DMS79 (cell line): Measurements from ENCODE around the gene LMOD2.

Experiments used
- DNase-seq: peaks from one replicate; lab custom pipeline; 2025; lab: John Stamatoyannopoulos, UW

Gene LMOD2

DNA sequence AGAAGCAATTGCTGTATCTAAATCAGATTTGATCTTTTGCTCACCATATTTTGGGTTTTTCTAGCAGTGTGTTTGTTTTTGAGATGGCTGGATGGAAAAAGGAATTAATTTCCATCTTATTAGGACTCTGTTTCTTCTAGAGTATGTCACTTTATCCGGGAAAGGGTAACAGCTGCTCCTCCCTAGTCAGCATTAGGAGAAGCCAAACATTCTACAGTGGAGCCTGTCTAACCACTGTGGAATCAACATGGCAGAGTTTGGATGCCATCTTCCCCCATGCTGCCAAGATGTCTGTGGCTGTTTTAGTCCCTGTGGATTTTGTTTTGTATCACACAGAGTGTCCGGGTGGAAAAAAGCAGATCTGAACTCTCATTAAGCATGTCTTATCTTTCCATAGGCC is 16.0 kb upstream of the LMOD2 start:
- no peak for DNase-seq

DNA sequence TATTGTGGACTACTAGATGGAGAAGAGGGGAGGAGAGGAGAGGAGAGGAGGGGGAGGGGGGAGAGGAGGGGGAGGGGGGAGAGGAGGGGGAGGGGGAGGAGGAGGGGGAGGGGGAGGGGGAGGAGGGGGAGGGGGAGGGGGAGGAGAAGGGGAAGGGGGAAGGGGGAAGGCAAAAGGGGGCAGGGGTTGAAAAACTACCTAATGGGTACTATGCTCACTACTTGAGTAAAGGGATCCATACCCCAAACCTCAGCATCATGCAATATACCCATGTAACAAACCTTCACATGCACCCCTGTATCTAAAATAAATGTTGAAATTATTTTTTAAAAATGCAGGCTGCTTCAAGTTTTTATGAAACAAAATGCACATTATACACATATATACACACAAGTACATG is 15.1 kb upstream of the LMOD2 start:
- no peak for DNase-seq

DNA sequence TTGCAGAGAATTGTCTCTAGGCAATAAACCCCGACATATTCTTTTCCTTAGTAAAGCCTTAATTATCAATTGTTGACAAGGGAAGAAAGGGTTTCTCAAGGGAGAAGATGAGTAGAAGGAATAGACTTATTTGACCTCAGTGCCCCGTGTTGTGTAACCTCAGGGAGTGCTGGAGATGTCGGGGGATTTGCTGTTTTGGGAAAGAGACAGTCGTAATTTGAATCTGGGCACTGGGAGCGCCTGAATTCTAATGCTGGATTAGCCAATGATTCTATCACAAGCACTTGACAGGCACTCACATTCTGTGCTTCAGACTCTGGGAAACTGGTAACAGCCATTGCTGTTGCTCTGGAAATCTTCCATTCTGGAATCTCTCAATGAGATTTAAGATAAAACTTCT is 13.8 kb upstream of the LMOD2 start:
- no peak for DNase-seq

DNA sequence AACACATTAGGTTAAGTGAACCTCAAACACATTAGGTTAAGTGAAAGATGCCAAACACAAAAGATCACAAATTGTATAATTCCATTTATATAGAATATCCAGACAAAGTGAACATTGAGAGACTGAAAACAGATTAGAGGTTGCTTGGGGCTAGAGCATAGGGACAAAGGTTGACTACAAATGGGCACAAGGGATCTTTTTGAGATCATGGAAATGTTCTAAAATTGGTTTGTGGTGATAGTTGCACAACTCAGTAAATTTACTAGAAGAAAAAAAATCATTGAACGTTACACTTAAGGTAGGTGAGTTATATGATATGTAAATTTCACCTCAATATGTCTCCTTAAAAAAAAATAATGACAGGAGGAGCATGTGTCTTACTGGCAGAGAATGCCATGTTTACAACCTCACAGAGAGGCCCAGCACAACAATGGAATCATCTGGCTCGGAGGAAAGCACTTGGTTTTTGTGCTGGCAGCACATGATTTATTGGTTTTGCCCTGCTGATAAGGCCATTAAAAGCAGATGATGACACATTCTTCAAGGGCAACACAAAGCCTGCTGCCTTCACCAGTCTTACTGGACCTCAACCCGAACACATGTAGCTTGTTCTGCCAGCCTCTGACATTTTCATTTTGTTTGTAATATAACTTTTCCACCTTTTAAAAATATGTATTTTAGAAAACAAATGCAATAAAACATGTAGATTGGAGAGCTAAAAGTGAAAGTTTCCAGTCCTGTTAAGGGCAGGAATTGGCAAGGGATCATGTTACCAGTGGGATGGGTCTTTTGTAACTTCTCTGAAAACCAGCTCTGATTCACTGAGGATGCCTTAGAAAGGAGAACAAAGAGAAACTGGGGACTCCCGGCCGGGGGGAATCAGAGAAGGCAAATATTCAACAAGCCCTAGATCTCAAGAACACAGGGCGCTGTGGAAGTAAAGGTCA is 11.9 kb upstream of the LMOD2 start:
- no peak for DNase-seq

DNA sequence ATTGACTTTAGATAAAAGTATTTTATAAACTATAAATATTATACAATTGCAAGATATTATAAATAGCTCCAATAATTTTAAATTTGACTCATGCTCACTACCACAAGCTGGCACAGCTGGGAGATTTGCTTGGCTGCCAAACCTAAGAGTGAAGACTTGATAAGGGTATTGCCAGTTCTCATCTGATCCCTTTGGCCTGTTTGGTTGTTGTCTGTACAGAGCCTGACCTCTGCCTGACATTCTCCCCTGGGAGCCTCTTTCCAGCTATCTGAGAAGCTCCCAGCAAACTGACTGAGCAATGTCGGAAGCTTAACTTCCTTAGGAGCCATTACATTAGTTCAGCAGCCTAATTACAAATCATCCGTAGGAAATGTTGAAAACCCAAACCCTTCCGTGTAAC is 10.2 kb upstream of the LMOD2 start:
- no peak for DNase-seq

DNA sequence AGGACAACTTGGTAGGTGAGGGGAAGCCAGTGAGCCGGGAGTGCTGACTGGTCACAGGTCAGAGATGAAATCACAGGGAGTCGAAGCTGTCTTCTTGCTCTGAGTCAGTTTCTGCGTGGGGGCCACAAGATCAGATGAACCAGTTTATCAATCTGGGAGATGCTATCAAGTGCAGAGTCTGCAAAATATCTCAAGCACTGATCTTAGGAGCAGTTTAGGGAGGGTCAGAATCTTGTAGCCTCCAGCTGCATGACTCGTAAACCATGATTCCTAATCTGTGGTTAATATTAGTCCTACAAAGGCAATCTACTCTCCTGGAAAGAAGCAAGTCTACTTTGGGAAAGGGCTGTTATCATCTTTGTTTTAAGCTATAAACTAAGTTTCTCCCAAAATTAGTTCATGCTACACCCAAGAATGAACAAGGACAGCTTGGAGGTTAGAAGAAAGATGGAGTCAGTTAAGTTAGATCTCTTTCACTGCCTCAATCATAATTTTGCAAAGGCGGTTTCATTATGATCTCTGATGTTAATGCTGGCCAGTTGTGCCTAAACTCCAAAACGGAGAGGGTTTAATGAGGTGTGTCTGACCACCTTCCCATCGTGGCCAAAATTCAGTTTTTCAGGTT is 8.4 kb upstream of the LMOD2 start:
- DNase-seq: no peak

DNA sequence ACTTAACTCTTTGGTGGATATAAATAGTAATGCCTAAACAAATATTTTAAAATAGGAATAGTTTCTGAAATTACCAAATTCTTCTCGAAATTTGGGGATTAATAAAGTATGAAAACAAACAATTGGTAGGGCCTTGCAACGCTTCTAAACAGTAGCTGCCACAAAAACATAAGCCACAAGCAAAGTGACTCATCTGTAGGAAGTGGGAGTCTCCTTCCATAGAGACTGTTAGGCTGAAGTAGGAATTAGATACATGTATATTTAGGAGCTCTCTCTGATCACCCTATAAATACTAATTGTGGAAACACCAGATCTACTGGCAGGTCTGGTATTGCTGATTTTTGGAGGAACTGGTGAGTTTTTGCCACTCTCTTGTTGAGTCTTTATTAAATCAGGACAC is 5.7 kb upstream of the LMOD2 start:
- no peak for DNase-seq

DNA sequence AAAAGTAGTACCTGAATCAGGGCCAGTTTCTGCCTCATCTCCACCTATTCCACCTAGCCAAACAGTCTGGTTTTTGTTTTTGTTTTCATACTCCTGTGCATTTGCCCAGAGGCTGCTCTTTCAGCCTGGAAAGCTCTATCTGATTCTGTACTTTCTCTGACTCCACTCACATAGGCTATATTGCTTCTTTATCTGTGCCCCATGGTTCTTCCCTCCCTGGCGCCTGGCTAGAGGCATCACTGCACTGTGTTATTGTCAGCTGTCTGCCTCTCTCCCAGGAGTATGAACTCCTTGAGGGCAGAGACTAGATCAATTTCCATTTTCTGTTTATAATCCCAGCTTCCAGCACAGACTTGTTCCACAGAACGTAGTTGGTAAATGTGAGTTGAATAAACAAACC is 5.1 kb upstream of the LMOD2 start:
- DNase-seq: no peak

DNA sequence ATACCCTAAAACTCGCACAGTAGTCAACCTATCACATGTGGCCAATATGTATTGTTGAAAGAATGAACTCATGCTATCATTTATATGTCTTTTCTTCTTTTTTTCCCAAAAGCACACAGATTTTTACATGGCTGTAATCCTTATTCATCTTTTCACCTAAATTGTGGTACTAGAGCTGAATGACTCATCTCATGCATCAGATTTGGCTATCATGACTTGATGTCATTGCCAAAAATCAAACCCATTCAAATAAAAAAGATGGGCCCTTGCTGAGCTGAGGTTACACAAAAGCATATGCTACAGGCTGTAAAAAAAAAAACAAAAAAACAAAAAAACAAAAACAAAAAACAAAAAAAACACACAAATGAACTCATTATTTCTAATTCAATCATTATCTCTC is 3.3 kb upstream of the LMOD2 start:
- DNase-seq: no peak

DNA sequence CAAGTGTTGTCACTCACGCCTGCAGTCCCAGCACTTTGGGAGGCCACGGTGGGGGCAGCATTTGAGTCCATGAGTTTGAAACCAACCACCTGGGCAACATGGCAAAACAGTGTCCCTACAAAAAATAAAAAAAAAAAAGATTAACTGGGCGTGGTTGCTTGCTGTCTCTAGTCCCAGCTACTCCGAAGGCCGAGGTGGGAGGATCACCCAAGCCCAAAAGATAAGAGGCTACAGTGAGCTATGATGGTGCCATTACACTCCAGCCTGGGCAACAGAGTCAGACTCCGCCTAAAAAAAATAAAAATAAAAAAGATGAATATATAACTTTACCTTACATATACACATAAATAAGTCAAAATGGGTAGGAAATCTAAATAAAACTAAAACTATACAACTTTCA is 2.5 kb upstream of the LMOD2 start:
- DNase-seq: no peak

DNA sequence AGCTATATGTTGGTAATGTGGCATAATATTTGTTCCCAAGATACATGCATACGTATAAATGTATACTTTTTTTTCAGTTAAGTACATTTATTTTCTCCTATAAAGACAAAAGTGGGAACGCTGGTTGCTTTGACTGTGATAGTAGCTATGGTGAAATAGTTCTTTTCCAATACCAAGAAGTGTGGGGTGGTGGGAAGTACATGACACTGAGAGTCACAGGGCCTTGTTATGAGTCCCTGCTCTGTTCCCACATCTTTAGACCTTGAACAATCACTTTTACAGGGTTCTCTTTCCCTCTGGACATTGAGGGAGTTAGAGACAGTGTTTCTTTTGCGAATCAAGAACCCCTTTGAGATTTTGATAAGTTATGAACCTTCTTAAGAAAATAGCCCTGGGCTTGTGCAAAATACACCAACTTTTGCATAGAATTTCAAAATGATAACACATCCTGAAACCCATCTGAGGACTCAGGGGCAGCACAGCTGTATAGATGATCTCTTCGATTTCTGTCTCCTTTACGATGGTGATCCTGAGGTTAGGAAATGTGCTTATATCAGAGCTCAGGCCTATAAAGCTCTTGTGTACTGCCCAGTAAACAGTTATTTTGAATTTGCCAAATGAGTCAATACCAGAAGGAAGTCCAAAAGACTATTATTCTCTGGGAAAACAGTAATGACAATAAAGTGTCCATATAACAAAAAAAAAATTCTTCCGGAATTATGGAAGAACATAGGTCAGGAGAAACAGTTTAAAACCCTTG is 1.1 kb downstream of the LMOD2 start:
- DNase-seq: no peak

DNA sequence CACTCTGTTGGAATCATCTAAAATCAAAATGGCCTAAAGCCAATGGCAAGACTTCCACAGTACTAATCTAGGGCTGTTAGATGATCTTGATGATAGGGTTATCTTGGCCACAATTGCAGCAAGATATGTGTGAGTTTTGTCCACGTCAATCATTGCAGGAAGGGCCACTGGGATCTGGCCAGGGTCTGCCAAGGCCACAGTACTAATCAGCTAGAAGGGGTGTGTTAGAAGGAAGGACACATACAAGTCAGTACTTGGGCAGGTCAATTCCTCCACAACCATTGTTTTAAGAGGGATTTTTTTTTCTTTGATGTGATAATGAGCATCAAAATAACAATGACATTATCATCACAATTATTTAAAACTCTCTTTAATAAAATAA is 1.6 kb downstream of the LMOD2 start:
- DNase-seq: no peak

DNA sequence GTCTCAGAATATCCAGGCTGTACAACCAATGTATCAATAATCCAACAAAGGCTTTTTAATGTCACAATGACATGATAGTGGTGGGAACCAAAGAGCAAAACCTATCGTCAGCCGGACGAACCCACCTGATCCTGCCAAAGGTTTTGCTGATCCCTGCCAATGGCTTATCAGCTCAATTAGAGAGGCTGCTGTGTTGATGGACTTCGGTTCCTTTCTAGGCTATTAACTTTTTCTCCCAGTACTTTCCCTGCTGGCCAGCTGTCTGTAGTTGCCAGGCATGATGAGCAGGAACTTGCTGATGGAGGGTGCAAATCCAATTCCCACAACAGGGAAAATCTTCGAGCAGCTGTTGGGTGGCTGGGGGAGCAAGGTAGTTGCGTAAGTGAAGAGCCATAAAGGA is 2.4 kb downstream of the LMOD2 start:
- no peak for DNase-seq

DNA sequence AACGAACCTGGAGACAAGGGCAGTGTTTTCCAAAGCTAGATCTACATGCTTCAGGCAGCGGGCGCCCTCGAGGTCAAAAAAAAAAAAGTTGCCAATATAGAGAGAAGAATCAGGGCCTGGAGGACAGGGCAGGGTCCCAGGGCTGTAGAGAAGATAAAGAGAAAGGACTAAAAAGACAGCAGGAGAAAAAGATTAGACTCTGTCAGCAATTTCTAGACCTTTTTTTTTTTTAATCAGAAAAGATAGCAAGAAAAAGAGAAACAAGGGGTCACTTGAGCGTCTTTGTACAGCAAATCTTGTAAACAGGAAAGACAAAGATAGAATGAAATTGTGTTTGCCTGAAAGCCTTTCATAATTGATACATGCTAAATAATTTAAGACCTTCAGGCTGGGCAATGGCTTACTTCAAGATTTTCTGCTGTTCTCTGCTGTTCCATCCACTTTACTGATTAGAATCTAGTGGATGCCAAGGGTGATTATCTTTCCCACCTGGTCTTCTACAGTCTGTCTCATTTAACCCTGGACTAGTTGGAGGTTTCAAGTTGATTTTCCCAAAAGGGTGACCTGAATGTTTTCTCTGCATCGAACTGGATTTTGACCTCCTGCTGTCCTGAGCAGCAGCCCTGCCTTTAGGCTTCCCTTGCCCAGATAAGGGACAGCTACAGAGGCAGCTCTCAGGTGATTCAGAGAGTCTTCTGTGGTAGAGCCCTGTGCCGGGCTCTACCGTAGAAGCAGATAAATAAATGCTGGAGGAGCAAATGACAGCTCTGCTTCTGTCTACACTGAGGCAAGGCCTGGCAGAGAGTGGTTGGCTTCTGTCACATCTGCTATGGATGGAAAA is 5.1 kb downstream of the LMOD2 start:
- no peak for DNase-seq

DNA sequence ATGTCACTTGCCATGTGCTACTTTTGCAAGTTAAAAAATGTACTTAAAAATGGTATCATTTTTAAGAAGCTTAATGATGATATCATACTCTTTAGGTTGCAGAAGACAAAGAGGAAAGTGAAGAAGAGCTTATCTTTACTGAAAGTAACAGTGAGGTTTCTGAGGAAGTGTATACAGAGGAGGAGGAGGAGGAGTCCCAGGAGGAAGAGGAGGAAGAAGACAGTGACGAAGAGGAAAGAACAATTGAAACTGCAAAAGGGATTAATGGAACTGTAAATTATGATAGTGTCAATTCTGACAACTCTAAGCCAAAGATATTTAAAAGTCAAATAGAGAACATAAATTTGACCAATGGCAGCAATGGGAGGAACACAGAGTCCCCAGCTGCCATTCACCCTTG is 6.1 kb downstream of the LMOD2 start:
- DNase-seq: no peak

DNA sequence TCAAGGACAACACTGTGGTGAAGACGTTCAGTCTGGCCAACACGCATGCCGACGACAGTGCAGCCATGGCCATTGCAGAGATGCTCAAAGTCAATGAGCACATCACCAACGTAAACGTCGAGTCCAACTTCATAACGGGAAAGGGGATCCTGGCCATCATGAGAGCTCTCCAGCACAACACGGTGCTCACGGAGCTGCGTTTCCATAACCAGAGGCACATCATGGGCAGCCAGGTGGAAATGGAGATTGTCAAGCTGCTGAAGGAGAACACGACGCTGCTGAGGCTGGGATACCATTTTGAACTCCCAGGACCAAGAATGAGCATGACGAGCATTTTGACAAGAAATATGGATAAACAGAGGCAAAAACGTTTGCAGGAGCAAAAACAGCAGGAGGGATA is 6.6 kb downstream of the LMOD2 start:
- DNase-seq: no peak

DNA sequence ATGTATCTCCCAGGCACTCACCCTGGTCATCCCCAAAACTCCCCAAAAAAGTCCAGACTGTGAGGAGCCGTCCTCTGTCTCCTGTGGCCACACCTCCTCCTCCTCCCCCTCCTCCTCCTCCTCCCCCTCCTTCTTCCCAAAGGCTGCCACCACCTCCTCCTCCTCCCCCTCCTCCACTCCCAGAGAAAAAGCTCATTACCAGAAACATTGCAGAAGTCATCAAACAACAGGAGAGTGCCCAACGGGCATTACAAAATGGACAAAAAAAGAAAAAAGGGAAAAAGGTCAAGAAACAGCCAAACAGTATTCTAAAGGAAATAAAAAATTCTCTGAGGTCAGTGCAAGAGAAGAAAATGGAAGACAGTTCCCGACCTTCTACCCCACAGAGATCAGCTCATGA is 7.1 kb downstream of the LMOD2 start:
- DNase-seq: no peak

DNA sequence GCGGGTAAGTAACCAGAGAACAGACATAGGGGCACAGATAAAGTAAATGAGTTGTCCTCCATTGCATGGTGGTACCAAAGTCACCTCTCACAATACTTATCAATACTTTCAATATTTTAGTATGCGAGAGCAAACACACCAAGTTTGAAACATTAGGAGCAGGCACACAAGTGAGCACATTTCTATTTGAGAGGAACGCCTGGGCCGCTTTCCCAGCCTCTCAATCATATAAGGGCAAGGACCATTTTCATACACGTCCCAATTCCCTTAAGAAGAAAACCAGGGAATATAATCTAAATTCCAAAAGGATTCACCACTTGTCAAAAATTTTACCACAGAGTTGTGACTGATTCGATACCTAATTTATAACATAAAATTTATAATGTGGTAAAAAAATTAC is 7.5 kb downstream of the LMOD2 start:
- no peak for DNase-seq

DNA sequence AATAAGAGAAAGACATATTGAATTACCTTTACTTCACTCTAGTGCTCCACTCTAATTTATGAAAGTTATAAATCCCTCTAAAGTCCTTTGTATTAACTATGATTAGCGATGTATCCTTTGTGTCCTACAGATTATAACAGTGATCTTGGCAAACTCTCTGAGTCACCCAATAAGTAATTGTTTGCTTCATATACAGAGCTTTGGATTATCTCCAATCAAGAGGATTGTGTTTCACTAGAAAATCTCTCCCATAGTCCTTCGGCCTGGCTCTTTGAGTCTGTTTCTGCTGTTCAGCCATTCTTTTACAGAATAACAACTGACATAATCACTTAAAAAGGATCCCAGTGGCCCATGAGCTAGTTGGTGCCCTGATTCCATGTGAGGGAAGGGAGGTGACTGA is 9.5 kb downstream of the LMOD2 start:
- no peak for DNase-seq

DNA sequence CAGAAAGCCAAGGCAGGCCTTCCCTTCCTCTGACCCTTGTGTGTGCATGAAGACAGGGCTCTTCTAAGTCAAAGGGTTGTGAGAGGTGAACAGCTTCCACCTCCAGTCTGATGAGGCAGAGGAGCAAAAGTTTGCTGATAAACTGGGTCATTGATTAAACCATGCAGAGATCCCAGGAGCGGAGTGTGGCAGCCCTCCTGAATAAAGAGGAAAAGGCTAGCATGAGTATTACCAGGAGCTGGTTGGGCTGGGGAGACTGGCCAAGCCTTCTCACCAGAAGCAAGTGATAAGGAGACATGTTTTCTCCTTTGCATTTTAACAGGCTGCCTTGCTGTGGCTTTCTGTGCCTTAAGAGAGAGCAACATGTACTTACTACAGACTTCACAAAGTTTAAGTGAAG is 10.2 kb downstream of the LMOD2 start:
- DNase-seq: no peak

DNA sequence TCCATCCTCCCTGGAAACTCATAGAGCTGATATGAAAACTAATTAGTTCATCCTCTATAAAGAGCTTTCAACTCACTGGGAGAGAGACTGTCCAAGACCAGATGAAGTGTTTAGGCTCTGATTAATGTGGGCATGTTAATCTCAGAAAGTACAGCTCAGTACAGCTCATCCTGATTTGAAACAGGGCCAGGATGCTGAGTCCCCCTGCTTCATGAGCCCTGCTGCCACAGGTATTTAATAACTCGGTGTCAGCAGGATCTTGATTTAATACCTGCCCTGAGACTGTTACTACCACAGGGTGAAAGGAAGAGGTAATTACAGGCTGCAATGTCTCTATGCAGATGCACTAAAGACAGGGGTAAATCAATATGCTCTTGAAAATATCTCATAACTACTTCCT is 10.8 kb downstream of the LMOD2 start:
- no peak for DNase-seq

DNA sequence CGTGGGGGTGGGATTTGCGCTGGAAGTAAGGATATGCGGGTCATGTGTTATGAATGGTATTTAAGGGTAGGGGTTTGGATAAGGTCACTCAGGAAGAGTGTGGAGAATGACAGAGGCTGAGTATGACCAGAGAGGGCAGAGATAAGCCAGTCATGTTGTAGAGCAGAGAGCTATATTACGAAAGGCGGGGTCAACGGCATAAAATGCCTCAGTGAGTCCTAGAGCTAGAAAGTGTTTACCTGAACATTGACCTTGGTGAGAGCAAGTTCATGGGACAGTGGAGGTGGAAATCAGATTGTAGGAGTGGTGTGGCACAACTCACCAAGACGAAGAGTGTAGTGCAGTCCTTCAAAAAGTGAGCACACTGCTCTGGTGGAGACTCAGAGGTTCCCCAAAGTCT is 13.8 kb downstream of the LMOD2 start:
- no peak for DNase-seq
